Measurements from ENCODE around the gene ATP1A2.

- no peak for TF ChIP-seq POLR2AphosphoS5 (IDR thresholded peaks at IDR 0.05; ENCODE audit: insufficient read depth in 1 of 2, low read depth in 1 of 2)
- TF ChIP-seq CTCF (IDR thresholded peaks at IDR 0.05) = no peak
Observed at GRCh38 chr1:160186246-160186645, 70.7 kb downstream of the ATP1A2 start.

All from vagina (tissue), 2 donors.